GM21447 (cell line): Measurements from ENCODE around the gene SDK2.

ENCODE experiments used
- ATAC-seq: cut with Tn5 transposase; IDR thresholded peaks from one replicate; pipeline ENCODE4 v1.9.1; 2021; ENCODE audit not compliant: unreplicated experiment

SDK2 gene

DNA sequence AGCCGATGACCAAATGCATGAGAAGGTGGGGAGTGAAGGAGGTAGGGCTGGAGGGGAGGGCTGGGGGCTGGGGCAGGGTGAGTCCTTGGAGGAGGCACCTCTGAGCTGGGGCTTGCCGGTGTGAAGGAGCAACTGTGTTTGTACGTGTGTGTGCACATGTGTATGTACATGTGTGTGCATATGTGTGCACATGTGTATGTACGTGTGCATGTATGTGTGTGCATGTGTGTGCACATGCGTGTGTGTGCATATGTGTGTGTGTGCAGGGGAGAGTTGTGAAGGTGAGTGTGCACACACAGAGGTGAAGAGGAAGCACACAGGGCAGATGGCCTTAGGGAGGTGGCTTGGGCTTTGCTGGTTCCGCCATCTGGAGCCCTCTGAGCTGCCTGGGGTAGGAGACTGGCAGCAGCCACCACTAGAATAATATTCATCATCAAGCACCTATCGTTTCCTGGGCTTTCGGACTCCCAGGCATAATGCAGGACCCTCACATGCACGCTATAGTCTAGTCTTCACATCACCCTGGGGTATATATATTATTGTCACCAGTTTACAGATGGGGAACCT lies 211.5 kb downstream of the SDK2 start:
- no peak for ATAC-seq

DNA sequence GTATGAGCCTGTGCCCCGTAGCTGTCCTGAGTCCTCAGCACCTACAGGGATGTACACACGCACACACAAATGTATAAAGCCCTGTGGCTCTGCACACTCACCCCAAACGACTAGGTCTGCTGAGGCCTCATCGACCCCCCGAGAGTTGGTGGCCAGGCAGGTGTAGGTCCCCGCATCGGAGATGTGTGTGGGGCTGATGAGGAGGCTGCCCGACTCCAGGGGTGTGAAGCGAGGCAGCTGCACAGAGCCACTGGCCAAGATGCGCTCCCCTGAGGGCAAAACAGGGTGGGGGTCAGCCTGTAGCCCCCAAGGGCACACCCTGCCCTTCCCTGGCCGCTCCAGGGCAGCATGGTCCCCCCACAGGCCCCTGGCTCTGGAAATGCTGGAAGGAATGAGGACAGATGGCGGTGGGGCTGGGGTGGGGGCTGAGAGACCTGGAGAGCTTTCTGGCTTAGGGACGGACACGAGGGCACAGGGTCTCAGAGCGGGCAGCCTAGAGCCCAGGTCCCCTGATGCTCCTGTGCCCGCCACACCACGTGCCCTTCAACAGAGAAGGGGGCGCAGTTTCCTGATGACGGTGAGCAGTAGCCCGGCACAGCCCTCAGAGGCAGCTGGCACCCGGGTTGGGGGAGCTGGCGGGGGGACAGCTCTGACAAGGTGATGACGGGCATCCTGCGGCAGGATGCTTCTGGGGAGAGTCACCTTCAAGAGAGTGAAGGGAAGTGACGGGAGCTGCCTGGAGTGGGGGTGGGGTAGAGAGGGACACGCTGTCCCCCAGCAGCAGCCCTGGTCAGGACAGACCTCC lies 212.6 kb downstream of the SDK2 start:
- no peak for ATAC-seq

DNA sequence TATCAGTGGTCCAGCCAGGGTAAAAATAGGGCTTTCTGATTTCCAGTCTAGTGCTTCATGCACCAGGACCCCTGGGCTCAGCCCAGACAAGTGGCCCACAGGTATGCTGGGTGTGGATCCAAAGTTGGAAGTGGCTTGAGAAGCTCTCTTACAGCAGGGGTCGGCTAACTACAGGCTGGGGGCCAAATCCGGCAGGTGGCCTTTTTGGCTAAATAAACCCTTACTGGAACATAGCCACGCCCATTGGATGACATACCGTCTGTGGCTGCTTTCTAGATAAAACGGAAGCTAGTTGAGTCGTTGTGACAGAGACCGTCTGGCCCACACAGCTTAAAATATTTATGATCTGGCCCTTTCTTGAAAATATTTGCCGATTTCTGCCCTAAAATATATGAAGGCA lies 213.4 kb downstream of the SDK2 start:
- no peak for ATAC-seq

DNA sequence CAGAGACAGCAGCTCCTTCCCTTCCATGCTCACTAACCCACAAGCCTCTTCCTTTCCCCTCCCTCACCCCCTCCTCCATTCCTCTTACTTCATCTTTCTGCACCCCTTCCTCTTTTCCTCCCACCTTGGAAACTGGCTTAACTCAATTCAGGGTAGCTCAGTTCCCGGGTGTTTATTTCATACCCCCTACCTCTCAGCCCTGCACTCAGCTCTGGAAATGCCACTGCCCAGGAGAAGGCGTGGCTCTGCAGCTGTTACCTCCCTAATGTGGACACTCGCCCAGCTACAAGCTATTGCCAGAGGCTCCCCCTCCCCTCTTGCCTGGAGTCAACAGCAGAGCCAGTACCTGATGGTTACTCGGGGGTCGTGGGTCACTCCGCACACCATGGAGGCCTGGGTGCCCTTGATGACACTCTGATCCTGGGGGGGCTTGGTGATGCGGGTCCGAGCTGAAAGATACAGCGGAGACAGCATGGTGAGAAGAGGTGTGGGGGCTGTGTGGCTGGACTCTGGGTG lies 214.0 kb downstream of the SDK2 start:
- no peak for ATAC-seq

DNA sequence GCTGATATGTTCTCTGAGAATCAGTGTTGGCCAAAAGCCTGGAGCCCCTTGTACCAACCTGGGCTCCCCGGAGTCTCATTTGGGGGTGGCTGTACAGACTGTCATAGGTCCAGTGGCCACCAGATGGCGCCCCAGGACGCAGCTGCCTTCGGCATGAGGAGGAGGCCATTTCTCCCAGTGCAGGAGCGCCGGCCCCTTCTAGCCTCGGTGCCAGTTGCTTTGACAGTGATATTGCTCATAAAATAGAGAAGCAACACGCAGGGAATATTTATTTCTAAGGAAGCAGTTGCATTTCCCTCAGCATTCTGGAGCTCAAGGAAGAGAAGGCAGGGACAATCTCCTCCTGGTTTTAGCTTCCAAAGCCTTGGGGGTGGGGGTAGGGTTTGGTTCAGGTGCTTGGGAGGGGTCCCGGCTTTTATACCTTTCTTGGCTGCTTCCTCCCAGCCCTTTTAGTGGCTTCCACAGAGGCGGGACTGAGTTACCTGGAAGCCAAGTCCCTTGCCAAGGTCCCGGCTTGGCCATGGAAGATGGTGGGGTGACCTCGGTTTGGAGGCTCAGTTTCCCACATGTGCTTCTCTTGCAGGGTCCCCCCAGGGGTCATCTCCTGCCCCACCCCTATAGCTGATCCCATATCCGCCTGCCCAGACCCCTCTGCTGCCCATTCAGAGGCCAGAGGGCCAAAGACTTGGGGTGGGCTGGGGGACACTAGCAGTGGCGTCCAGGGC lies 214.6 kb downstream of the SDK2 start:
- ATAC-seq = no peak

DNA sequence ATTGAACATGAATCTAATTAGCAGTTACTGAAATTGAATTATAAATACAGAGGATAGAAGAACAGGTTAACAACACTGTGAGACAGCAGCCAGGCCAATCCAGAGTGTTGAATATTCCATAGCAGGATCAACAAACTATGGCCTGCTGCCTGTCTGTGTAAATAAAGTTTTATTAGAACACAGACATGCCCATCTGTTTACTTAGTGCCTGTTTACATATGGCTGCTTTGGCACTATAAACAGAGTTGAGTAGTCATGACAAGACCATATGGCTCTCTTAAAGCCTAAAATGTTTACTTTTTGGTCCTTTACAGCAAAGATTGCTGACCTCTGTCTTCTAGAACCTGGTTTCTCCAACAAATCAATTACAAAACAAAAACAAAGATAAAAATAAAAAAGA lies 217.0 kb downstream of the SDK2 start:
- no peak for ATAC-seq

DNA sequence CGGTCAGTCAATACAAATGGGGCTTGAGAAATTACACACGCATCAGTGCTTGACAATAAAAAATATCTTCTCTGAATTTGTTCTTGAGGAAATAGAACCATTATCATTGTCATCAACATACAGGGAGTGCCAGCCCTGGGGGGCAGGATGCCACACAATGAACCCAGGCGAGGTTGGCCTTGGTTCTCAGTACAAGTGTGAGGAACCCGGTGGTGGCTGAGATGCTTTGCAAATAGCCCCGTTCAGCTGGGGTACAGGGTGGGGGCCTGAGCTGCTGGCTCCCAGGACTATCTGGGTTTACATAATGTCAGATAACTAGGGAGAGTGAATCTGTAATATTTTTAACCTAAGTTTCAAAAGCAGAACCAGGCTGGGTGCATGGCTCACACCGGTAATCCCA lies 219.7 kb downstream of the SDK2 start:
- no peak for ATAC-seq

DNA sequence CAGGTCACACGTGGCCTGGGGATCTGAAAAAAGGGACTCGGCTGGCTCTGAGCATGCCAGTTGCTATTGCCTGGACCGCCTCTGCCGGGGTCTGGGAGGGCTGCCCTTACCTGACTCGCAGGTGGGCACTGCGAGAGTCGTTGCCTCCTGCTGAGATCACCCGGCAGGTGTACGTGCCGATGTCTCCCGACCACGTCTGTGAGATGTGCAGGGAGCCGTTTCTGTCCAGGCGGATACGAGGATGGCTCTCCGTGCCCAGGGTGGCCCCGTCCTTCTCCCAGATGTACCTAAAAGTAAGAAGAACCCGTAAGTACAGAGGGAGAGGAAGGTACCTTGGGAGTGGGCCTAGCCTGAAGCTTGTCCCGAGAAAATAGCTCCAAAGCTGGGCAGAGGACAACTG lies 220.4 kb downstream of the SDK2 start:
- ATAC-seq = no peak

DNA sequence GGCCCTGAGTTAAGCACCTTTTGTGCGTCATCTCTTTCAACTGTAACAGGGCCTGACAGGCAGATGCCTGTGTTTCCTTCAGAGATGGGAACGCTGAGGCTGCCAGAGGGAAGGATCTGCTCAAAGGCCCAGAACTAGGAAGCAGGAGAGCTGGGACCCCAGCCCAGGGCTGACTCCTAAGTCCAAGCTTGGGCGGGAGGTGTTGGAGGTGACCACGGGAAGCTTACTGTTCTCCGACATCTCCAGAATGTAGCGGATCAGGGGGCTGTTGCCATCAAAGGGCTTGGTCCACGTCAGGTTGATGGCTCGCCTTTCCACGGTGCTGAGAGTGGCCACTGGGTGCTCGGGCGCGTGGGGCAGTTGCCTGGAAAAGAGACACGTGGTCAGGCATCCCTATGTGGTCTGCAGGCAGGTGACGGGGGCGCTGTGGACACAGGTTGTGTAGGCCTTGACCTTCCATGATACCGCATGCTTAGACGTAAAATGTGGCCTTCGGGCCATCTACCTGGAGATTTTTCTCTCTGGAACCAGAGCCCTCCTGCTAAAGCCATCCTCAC lies 221.0 kb downstream of the SDK2 start:
- no peak for ATAC-seq

DNA sequence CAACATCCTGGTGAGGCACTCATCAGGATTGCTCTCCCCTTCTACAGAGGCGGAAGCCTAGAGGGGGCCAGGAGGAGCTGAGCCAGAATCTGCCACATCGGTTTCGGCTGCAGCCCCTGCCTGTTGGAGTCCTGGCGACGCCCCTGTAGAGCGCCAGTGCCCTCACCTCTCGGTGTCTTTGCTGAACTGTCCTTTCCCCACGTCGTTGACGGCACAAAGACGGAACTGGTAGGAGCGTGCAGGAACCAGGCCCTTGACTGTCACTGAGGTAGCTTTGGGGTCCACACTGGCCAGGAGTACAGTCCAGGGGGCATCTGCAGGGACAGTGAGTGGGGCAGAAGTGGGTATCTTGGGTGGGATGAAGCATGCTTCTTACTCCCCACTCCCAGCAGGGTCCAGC lies 222.1 kb downstream of the SDK2 start:
- ATAC-seq = no peak

DNA sequence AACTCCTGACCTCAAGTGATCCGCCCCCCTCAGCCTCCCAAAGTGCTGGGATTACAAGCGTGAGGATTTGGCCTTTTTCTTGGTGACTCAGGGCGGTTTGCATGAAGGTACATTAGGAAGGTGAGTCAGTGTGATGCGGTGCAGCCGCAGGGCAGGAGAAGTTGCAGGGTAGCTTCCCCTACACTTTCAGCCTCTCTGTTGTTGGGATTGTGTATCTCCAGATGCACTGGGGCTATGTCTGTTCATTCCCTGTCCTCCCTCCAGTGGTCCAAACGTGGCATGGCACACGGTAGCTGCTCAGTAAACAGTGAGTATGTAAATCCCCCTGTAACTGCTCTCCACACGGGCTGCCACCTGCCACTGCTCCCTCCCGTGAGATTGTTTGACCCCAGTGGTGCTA lies 223.3 kb downstream of the SDK2 start:
- ATAC-seq = no peak

DNA sequence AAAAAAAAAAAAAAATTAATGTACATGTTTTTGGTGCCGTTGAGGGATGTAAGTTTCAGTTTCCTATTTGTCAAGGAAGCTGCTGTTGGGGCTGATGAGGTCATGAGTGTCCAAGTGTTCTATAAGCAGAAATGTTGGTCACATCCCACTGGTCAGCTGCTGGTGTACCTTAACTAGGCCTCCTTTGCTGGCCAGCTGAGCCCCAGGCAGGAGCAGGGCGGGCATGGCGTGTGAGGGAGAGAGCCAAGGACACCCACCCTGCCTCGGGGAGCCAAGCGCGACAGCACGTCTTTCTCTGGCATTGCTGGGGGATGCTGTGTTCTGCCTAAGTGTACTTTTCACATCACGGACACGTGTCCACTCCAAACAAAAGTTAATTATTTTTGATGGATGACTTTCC lies 224.4 kb downstream of the SDK2 start:
- no peak for ATAC-seq

DNA sequence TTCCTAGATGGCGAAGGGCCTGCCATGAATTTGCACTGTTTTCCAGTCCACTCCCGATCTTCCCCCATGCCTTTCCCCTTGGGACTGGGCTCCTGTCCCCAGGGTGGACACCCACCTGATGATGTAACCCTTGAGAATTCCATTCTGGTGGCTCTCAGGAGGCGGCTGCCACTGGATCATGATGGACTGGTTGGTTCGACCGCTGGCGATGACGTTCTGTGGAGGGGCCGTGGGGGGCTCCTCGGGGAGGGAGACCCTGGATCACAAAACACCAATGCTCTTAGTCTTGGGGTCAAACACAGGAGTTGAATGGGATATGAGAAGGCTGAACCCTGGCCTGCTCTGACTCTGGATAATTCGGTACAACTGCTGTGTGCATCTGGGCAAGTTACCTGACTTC lies 225.2 kb downstream of the SDK2 start:
- ATAC-seq = no peak

DNA sequence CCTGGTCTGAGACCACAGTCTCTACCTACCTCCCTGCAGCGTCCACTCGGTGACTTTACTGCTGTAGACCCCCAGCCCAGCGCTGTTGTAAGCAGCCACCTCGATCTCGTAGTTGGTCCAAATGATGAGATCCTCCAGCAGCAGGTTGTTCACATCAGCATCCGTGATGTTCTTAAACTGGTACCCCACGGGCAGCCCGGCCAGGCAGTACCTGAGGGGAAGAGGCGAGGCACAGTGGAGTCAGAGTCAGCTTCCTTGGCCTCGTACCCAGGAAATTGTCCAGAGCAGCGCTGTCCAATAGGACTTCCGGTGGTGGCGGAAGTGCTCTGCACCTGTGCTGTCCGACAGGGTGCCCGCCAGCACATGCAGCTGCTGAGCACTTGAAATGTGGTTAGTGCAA lies 228.5 kb downstream of the SDK2 start:
- ATAC-seq = no peak

DNA sequence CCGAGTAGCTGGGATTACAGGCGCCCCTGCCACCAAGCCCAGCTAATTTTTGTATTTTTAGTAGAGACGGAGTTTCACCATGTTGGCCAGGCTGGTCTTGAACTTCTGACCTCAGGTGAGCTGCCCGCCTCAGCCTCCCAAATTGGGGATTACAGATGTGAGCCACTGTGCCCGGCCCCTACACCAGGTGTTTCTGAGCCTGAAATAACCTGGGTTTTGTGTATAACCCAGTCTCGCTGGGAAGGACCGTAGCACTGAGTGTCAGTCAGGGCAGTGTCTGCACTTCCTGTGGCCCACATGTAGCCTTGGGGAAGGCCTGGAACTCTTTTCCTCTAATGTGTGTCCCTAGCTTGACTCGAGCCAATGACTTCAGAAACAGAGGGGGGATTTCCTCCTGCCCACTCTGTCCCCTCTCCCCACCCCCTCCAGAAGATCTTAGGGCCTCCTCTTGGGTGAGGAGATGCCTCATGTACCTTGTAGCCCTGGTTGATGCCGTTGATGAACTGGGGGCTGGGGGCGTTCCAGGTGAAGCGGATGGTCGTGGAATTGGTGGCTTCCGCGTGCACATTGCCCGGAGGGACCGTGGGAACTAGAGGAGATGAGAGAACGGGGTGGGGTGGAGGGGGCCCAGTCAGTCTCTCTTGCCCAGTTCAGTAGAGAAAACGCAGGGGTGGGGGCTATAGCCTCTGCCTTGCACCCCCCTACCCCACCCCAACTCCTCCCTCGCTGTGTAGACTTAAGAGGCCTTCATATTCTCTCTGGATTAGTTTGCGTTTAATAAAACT lies 229.9 kb downstream of the SDK2 start:
- no peak for ATAC-seq

DNA sequence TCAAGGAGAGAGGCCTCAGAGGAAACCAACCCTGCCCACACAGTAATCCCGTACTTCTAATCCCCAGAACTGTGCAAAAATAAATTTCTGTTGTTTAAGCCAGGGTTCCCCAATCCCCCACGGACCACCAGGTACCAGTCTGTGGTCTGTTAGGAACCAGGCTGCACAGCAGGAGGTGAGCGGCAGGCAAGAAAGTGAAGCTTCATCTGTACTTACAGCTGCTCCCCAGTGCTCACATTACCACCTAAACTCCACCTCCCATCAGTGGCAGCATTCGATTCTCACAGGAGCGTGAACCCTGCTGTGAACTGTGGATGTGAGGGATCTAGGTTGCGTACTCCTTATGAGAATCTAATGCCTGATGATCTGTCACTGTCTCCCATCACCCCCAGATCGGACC lies 231.3 kb downstream of the SDK2 start:
- no peak for ATAC-seq

DNA sequence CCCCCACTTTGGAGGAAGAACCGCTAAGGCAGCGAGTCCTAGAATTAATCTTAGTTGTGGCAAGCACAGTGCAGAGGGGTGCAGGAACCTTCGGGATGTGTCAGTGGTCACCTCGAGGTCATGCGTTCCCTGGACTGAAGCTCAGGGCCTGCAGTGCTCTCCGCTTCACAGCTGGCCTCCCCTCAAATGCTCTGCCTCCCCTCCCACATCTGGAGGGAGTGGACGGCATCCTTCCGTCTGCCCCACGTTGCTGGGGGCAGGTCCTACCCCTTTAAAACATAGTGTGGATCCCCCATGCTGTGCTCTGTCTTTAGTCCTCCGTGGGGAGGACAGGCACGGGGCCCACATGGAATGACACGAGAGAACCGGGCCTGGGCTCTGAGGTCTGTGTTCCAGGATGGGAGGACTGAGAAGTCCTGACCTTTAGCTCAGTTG lies 232.9 kb downstream of the SDK2 start:
- no peak for ATAC-seq

DNA sequence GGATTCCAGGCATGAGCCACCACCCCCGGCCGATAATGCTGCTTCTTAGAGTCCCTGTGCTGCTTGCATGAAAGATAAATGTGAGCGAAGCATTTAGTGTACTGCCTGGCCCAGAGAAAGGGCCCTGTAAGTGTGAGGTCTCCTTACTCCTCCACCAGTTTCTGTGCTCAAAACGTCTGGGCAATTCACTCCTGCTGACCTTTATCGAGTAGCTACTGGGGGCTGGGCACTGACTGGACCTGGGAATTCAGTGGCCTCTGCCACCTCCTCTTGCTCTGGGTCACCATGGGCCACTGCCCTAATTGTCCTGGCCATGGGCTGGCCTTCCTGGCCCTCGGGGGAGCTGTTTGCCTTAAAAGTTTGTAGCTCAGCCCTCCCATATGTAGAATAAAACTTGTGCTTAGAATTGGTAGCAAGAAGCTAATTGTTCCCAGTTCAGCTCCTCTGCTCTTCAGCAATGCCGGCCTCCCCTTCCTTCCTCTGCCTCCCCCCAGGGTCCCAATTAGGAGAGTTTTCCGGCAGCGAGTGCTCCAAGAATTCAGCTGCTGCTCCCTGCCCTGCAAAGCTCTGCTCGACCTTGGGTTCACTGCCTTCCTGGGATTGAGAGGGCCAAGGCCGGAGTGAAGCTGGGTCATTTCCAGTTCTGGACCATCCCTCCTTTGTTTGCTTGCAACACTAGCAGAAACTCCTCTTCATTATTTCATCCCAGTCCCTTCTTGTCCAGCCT lies 233.5 kb downstream of the SDK2 start:
- ATAC-seq = no peak

DNA sequence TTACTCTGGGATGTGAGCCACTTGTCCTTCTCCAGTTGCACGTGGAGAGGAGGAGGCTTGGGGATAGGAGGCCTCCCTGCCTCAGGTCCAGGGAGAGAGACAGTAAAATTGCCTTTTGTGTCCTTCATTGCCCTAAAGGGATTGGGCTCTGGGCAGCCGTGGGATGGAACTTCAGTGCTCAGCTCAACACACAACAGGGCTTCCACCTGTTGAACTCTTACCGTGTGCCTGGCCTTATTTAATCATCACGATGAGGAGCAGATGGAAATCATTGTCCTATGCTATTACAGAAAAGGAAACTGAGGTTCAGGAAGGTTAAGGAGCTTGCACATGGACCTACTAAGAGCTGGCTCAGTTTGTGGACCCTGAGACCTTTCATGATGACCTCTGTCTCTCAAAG lies 240.0 kb downstream of the SDK2 start:
- no peak for ATAC-seq

DNA sequence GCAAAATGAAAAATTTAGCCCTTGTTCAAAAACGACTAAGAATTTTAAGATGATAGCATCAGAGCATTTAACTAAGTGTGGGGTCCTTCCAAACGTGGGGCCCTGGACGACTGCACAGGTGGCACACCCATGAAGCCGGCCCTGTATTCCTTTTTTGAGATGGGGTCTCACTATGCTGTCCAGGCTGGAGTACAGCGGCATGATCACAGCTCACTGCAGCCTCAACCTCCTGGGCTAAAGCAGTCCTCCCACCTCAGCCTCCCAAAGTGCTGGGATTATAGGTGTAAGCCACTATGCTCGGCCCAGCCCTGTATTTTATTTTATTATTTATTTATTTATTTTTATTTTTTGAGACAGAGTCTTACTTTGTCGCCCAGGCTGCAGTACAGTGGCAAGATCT lies 241.8 kb downstream of the SDK2 start:
- ATAC-seq = no peak
